Measurements from ENCODE around the gene FFAR1. TPM values are rescaled to one million over a fixed set of nuclear protein-coding genes. Genes with fewer than 3 reads are reported as not detected.

The FFAR1 gene
- total and polyA plus RNA-seq, 2 experiments from 2014 or later: not detected

DNA sequence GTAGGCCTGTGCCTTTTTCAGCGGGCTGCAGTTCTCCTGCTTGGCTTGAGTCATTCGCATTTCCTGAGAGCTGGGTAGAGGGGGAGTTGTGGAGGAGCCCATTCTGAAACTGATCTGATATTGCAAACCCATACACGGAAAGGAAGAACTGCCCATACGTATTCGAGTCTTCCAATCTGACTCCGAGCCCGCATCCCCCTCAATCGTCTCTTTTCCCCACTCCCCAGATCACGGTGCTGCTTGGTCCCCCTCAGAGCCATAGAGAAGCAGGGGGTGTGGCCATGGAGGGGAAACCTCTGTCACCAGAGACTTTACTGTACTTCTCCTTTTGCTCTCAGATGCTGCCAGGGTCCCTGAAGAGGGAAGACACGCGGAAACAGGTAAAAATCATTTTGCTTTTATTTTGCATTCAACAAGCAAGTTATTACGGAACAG lies 18.8 kb upstream of the FFAR1 start, which contains the start of gene CD22 (continued):
- TF ChIP-seq, protein P1, sequence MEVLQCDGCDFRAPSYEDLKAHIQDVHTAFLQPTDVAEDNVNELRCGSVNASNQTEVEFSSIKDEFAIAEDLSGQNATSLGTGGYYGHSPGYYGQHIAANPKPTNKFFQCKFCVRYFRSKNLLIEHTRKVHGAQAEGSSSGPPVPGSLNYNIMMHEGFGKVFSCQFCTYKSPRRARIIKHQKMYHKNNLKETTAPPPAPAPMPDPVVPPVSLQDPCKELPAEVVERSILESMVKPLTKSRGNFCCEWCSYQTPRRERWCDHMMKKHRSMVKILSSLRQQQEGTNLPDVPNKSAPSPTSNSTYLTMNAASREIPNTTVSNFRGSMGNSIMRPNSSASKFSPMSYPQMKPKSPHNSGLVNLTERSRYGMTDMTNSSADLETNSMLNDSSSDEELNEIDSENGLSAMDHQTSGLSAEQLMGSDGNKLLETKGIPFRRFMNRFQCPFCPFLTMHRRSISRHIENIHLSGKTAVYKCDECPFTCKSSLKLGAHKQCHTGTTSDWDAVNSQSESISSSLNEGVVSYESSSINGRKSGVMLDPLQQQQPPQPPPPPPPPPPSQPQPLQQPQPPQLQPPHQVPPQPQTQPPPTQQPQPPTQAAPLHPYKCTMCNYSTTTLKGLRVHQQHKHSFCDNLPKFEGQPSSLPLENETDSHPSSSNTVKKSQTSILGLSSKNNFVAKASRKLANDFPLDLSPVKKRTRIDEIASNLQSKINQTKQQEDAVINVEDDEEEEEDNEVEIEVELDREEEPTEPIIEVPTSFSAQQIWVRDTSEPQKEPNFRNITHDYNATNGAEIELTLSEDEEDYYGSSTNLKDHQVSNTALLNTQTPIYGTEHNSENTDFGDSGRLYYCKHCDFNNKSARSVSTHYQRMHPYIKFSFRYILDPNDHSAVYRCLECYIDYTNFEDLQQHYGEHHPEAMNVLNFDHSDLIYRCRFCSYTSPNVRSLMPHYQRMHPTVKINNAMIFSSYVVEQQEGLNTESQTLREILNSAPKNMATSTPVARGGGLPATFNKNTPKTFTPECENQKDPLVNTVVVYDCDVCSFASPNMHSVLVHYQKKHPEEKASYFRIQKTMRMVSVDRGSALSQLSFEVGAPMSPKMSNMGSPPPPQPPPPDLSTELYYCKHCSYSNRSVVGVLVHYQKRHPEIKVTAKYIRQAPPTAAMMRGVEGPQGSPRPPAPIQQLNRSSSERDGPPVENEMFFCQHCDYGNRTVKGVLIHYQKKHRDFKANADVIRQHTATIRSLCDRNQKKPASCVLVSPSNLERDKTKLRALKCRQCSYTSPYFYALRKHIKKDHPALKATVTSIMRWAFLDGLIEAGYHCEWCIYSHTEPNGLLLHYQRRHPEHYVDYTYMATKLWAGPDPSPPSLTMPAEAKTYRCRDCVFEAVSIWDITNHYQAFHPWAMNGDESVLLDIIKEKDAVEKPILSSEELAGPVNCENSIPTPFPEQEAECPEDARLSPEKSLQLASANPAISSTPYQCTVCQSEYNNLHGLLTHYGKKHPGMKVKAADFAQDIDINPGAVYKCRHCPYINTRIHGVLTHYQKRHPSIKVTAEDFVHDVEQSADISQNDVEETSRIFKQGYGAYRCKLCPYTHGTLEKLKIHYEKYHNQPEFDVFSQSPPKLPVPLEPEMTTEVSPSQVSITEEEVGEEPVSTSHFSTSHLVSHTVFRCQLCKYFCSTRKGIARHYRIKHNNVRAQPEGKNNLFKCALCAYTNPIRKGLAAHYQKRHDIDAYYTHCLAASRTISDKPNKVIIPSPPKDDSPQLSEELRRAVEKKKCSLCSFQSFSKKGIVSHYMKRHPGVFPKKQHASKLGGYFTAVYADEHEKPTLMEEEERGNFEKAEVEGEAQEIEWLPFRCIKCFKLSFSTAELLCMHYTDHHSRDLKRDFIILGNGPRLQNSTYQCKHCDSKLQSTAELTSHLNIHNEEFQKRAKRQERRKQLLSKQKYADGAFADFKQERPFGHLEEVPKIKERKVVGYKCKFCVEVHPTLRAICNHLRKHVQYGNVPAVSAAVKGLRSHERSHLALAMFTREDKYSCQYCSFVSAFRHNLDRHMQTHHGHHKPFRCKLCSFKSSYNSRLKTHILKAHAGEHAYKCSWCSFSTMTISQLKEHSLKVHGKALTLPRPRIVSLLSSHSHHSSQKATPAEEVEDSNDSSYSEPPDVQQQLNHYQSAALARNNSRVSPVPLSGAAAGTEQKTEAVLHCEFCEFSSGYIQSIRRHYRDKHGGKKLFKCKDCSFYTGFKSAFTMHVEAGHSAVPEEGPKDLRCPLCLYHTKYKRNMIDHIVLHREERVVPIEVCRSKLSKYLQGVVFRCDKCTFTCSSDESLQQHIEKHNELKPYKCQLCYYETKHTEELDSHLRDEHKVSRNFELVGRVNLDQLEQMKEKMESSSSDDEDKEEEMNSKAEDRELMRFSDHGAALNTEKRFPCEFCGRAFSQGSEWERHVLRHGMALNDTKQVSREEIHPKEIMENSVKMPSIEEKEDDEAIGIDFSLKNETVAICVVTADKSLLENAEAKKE (CRISPR knock-in tag; IDR thresholded peaks at IDR 0.05): no peak
- no peak for TF ChIP-seq ZNF331 (CRISPR knock-in tag; IDR thresholded peaks at IDR 0.05; ENCODE audit: low read depth)

DNA sequence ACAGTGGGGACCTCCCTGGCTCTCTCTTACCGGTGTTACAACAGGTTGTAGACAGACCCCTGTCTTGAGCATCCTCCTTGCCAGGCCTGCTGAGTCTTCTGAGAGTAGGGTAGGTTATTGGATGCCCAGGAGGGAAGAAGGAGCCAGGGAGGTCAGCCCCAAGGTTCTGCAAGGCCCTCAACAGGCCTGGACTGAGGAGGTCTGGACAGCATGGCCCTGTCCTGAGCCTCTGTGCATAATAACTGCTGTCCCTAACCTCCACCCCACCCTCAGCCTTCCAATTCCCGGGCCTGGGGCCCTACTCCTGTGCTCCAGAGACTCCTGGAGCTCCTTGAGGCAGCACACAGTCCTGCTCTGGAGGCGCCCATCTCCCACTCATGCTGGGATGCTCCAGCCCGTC lies 18.4 kb upstream of the FFAR1 start:
- ATAC-seq (no peak), DNase-seq (ENCODE audit: low spot score) (no peak)
- Histone ChIP-seq H3K9me2 (ENCODE audit: insufficient read depth) (no peaks in the 10 kb centered on the region), H3K36me3 (ENCODE audit: insufficient read depth) (no peaks in the 10 kb centered on the region), H3K27me3 (ENCODE audit: insufficient read depth) (no peaks in the 10 kb centered on the region), H3F3A (replicated peaks; ENCODE audit: low read depth) (no peaks in the 10 kb centered on the region), H3K27ac (ENCODE audit: low read depth) (no peak overlapping the region), H3K79me2 (replicated peaks; ENCODE audit: insufficient read depth) (no peaks in the 10 kb centered on the region), H2AFZ (no peak overlapping the region), H3K4me2 (no peak overlapping the region), H3K4me3 (no peak overlapping the region), H3K4me1 (ENCODE audit: insufficient read depth) (no peaks in the 10 kb centered on the region), H4K20me1 (replicated peaks; ENCODE audit: insufficient read depth) (no peaks in the 10 kb centered on the region)
- Mint-ChIP-seq H3K9me3 (no peaks in the 10 kb centered on the region; the same call in 2 of the 3 replicates), H3K4me3 (no peak overlapping the region), H3K27me3 (ENCODE audit: insufficient read depth, low read depth, poor library complexity) (peaks cover 2% of the 10 kb centered on the region), H3K36me3 (ENCODE audit: low read depth) (no peaks in the 10 kb centered on the region), H3K4me1 (peaks cover 7% of the 10 kb centered on the region), H3K27ac (no peak overlapping the region)
- TF ChIP-seq, protein P1 (CRISPR knock-in tag; IDR thresholded peaks at IDR 0.05): no peak
- TF ChIP-seq EZH2 (IDR thresholded peaks at IDR 0.05; ENCODE audit: low read depth, unreplicated experiment) (no peak), ZNF331 (CRISPR knock-in tag; IDR thresholded peaks at IDR 0.05; ENCODE audit: low read depth) (no peak)
- TF ChIP-seq, protein P2, sequence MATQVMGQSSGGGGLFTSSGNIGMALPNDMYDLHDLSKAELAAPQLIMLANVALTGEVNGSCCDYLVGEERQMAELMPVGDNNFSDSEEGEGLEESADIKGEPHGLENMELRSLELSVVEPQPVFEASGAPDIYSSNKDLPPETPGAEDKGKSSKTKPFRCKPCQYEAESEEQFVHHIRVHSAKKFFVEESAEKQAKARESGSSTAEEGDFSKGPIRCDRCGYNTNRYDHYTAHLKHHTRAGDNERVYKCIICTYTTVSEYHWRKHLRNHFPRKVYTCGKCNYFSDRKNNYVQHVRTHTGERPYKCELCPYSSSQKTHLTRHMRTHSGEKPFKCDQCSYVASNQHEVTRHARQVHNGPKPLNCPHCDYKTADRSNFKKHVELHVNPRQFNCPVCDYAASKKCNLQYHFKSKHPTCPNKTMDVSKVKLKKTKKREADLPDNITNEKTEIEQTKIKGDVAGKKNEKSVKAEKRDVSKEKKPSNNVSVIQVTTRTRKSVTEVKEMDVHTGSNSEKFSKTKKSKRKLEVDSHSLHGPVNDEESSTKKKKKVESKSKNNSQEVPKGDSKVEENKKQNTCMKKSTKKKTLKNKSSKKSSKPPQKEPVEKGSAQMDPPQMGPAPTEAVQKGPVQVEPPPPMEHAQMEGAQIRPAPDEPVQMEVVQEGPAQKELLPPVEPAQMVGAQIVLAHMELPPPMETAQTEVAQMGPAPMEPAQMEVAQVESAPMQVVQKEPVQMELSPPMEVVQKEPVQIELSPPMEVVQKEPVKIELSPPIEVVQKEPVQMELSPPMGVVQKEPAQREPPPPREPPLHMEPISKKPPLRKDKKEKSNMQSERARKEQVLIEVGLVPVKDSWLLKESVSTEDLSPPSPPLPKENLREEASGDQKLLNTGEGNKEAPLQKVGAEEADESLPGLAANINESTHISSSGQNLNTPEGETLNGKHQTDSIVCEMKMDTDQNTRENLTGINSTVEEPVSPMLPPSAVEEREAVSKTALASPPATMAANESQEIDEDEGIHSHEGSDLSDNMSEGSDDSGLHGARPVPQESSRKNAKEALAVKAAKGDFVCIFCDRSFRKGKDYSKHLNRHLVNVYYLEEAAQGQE (IDR thresholded peaks at IDR 0.05; ENCODE audit: unreplicated experiment): no peak
